HG03175 (cell line): ENCODE results near the gene TTBK2.

Experiments
- ATAC-seq: cut with Tn5 transposase; IDR thresholded peaks from one replicate; pipeline ENCODE4 v1.9.1; 2021; ENCODE audit warnings: mild to moderate bottlenecking, moderate library complexity; ENCODE audit not compliant: unreplicated experiment

The TTBK2 gene

GRCh38 chr15:42836251-42836650, 84.3 kb downstream of the TTBK2 start:
- ATAC-seq: no peak

DNA sequence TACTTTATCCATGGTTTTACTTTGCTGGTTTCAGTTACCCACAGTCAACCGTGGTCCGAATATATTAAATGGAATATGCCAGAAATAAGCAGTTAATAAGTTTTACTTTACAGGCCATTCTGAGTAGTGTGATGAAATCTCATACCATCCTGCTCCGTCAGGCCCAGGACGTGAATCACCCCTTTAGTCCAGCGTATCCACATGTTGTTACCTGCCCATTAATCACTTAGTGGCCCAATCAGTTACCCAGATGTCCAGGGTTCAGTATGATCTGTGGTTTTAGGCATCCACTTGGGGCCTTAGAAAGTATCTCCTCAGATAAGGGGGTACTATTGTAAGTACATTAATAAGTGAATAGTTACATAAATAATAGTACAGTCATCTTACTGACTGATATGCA, 88.0 kb downstream of the TTBK2 start:
- ATAC-seq: no peak

DNA sequence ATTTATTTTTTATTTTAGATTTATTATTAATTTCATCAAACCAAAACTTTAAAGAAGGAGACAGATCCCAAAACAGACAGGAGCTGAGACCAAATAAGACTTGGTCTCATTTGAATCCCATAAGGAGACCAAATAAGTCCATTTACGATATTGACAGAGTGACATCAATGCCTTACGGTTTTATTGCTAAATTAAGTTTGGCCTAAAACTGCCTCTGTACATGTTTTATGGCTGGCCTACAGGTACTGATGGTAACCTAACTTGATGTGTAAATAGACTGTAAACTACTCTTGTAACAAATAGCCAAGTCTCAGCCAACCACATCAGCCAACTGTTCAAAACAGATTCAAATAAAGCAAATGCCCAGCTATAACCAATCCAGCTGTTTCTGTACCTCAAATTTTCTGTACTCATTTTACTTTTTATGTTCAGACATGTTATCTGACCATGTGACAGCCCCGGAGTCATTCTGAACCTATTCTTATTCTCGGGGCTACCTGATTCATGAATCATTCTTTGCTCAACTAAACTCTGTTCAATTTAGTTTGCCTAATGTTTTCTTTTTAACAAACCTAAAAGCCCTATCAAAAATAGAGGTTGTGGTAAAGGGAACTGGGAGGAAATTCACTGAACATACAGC, 94.2 kb downstream of the TTBK2 start:
- no peak for ATAC-seq

DNA sequence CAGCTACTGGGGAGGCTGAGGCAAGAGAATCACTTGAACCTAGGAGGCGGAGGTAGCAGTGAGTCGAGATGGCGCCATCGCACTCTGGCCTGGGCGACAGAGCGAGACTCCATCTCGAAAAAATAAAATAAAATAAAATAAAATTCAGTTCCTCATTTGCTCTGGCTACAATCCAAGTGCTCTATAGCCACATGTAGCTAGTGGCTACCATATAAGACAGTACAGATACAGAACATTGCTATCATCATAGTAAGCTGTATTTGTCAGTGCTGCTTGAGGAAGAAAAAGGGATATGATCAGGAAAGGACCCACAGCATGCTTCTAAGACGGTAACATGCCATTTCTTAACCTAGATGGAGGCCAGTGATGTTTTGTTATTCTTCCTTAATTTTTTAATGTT, 95.0 kb downstream of the TTBK2 start:
- no peak for ATAC-seq

GRCh38 chr15:42820811-42821210, 99.8 kb downstream of the TTBK2 start:
- ATAC-seq: no peak

- ATAC-seq: no peak
Observed at GRCh38 chr15:42819786-42820185, 100.8 kb downstream of the TTBK2 start.

DNA sequence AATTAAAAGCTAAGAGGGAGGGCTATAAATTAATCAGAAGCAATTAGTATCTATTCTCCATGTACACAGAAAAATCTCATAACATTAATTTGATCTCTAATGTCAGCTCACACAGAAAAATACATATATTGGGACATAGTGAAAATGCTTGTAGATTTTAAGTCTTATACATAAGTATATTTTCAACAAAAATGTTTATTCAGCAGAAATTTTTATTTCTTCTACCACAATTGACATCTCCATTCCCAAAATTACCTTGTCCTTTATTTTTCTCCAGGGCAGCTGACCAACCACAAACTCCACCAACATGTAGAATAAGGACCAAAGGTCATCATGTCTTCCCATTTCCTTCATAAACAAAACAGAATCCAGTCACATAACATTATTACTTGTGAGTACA, 109.1 kb downstream of the TTBK2 start:
- no peak for ATAC-seq

GRCh38 chr15:42808913-42809312, 111.7 kb downstream of the TTBK2 start:
- ATAC-seq: no peak

DNA sequence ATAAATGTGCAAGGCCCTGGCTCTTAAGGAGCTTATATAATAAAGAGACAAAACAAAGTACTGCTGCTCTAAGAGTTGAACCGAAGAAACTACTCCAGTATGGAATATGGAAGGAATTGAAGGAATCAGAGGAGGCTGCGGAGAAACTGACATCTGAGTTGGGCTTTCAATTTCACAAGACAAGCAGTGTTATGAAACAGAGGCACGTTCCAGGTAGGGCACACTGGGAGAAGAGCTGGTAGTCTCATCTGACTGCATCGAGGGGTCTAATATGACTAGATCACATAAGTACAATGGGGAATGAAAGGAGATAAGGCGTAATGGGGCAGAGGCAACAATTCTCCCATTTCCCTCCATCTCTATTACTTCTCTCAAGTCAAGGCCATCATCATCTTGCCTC, 115.3 kb downstream of the TTBK2 start:
- no peak for ATAC-seq

DNA sequence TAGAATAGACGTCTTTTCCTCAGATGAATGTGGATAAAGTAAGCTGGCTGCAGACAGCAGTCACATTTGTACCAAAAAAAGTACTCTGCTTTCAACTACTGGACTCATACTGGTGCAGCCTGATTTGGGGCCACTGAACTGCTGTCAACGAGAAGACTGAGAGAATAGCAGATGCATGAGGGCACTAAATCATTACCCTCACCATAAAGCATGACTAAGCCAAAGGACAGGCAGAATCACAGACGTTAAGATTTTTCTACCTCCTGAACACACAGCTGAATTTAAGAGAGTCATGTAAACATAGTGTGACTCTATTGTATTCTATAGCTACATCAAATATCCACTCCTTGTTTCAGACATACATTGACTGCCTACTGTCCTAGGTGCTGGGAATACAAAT, 115.8 kb downstream of the TTBK2 start:
- no peak for ATAC-seq

- no peak for ATAC-seq
Observed at GRCh38 chr15:42803436-42803835, 117.1 kb downstream of the TTBK2 start.

DNA sequence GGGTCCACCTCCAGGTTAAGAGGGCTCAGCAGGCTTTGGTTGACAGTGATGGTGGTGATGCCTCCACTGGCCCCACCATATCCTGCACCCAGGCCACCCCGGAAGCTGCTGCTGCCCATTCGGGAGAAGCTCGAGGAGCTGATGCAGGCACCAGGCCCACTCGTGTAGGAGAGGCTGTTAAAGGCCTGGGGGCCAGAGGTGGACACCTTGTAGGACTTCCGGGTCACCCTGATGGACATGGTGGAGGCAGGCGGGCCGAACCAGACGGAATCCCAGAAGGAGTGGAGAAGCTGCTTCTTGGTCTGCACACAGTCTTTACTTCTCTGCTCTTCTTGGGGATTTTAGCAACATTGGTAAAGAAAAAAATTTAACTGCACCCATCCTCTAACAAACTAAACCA, 118.4 kb downstream of the TTBK2 start:
- no peak for ATAC-seq

DNA sequence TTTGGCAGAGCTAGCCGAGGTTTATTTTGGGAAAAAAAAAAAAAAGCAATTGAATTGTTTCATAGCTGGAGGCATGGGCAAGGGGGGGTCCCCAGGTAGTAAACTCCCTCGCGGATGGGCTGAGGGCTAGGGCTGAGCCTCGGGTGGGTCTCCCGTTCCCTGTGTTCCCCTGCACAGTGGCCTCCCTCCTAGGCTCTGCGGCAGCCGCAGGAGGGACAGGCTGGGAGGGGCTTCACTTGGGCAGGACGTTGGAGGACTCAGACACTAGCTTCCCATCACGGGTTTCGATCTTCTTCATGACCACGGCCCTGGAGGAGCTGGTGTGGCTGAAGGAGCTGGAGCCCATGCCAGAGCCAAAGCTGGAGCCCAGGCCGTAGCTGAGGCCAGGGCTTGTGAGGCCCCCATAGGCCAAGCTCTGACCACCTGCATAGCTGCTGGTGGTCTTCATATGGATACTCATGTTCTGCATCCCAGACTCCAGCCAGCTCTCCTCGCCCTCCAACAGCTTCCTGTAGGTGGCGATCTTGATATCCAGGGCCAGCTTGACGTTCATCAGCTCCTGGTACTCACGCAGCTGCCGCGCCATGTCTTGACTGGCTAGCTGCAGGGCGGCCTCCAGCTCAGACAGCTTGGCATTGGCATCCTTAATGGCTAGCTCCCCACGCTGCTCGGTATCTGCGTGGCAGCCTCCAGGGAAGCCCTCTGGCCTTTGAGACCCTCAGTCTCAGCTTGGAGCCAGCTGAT, 119.7 kb downstream of the TTBK2 start:
- ATAC-seq: no peak

DNA sequence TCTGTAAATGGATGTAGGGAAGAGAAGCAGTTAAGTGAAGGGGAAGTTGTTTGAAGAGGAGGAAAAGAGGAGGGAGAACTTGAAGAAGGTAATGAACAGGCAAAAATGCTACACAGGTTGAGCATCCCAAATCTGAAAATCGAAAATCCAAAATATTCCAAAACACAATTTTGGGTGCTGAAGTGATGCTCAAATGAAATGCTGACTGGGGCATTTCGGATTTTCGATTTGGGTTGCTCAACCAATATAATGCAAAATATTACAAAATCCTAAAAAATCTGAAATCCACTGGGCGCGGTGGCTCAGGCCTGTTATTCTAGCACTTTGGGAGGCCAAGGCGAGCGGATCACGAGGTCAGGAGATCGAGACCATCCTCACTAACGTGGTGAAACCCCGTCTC, 121.8 kb downstream of the TTBK2 start:
- ATAC-seq: no peak

DNA sequence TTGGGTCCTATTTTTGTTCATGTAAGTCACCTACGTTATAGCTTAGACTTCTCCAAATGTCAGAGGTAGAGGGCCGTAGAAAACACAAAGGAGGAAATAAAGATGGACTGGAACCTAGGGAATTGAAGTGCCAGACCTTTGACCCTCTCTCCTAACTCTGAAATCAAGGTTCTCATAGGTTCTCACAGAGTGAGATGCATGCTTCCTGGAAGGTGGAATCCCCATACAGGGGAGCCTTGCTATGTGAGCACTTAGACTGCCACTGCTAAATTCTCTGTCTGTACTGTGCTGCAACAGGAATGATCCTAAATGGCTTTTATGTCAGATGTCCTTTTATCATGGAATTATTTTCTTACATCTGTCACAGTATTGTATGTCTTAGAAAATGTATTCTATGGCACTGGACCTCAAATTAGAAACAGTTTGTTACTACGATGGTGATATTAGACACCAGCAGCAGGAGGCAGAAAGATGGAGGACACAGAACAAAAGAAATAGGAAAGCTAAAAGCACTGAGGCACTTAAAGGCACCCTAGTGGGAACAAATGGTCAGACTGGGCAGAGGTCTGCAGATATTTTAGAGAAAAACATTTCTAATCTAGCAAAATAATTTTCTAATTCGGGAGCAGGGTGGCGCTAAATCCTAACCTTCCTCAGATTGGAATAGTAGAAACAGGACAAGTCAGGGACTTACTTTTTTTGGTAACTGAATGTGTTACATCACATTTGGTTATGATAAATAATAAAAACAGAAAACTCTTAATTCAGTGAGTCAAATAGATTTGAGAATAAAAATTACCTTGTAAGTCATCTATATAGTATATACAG, 123.4 kb downstream of the TTBK2 start:
- no peak for ATAC-seq

GRCh38 chr15:42788725-42789124, 131.9 kb downstream of the TTBK2 start:
- no peak for ATAC-seq

GRCh38 chr15:42786978-42787377, 133.6 kb downstream of the TTBK2 start:
- ATAC-seq: no peak

- no peak for ATAC-seq
Observed at GRCh38 chr15:42785569-42785968, 135.0 kb downstream of the TTBK2 start.

GRCh38 chr15:42784705-42785104, 135.9 kb downstream of the TTBK2 start:
- ATAC-seq: no peak

- no peak for ATAC-seq
Observed at GRCh38 chr15:42782716-42783115, 137.9 kb downstream of the TTBK2 start.

GRCh38 chr15:42775416-42775815, 145.2 kb downstream of the TTBK2 start:
- no peak for ATAC-seq

DNA sequence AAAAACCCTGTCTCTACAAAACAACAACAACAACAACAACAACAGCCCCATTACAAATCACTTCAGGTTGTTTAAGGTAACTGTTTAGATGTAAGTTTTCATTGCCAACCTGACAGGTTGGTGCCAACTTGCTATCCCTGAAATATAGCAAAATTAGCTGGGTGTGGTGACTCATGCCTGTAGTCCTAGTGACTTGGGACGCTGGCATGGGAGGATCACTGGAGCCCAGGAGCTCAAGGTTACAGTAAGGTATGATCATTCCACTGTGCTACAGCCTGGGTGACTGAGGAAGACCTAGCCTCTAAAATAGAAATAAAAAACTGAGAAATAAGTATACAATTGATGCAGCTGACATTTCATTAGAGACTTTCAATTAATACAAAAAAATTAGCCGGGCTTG, 147.7 kb downstream of the TTBK2 start:
- ATAC-seq: no peak
